H1 (cell line): ENCODE results near the gene AKT1. TPM values are rescaled to one million over a fixed set of nuclear protein-coding genes. Genes with fewer than 3 reads are reported as not detected.

ENCODE experiments used
- CTCF ChIA-PET: fragments of 300-600 bp; sonication (Branson Sonifier 250); formaldehyde crosslinking; loops from one replicate; lab custom pipeline; 2021; ENCODE audit not compliant: partially characterized antibody; lab: Charles Lee
- POLR2A ChIA-PET: fragments of 300-600 bp; sonication (Branson Sonifier 250); formaldehyde crosslinking; loops from one replicate; lab custom pipeline; 2021; ENCODE audit warnings: inconsistent platforms; ENCODE audit not compliant: partially characterized antibody; lab: Charles Lee
- DNase-seq, 2 experiments: peaks; one replicate each; pipeline versions ENCODE4 v3.0.0 to v3.0.0-alpha.2; 2010 to 2022; ENCODE audit warnings: low spot score in 2 of 2, low read depth in 1 of 2, mixed read lengths in 1 of 2
- FAIRE-seq: peaks from 2 replicates; lab custom pipeline; 2011; peaks lifted over from hg19 to GRCh38; lab: Jason Lieb, UNC
- H2AFZ ChIP-seq: 2 replicates; pipeline ENCODE4 v1.8.1; 2012; ENCODE audit warnings: low read length, inconsistent platforms
- H2AK5ac ChIP-seq: 2 replicates; pipeline ENCODE4 v1.6.1; 2013; ENCODE audit warnings: low read depth, low read length
- H2BK120ac ChIP-seq: replicated peaks from 2 replicates; pipeline ENCODE3; 2013; ENCODE audit warnings: low read depth, low read length, inconsistent platforms
- H2BK12ac ChIP-seq: 2 replicates; pipeline ENCODE4 v1.6.1; 2013; ENCODE audit warnings: low read depth, low read length
- H2BK15ac ChIP-seq: 2 replicates; pipeline ENCODE4 v1.6.1; 2013; ENCODE audit warnings: low read length
- H2BK20ac ChIP-seq: 2 replicates; pipeline ENCODE4 v1.6.1; 2013; ENCODE audit warnings: low read length
- H2BK5ac ChIP-seq: 2 replicates; pipeline ENCODE4 v1.6.1; 2013; ENCODE audit warnings: low read depth, low read length
- H3K14ac ChIP-seq: 2 replicates; pipeline ENCODE4 v1.6.1; 2013; ENCODE audit warnings: inconsistent platforms; ENCODE audit not compliant: insufficient read length
- H3K18ac ChIP-seq: 2 replicates; pipeline ENCODE4 v1.6.1; 2013; ENCODE audit warnings: low read length; ENCODE audit errors: extremely low read depth
- H3K23ac ChIP-seq: 2 replicates; pipeline ENCODE4 v1.6.1; 2013; ENCODE audit warnings: inconsistent platforms; ENCODE audit not compliant: insufficient read length
- H3K23me2 ChIP-seq: 2 replicates; pipeline ENCODE4 v1.6.1; 2013; ENCODE audit warnings: low read depth, low read length
- H3K27ac ChIP-seq: 2 replicates; pipeline ENCODE4 v1.6.1; 2011; ENCODE audit warnings: low read depth, low read length, inconsistent platforms
- H3K27me3 ChIP-seq, 4 experiments: replicated peaks in 1 of 4; 1 replicate in 1 of 4; 2 replicates in 3 of 4; pipeline versions ENCODE4 v1.6.1 to v1.8.1; 2011 to 2013; ENCODE audit warnings: low read length in 3 of 4, mild to moderate bottlenecking in 3 of 4, inconsistent platforms in 2 of 4, mixed read lengths in 2 of 4, moderate library complexity in 1 of 4; ENCODE audit not compliant: control insufficient read depth in 3 of 4, insufficient read depth in 3 of 4; ENCODE audit errors: extremely low read depth in 1 of 4
- H3K36me3 ChIP-seq, 4 experiments: 2 replicates each; pipeline versions ENCODE4 v1.6.1 to v1.8.1; 2011 to 2013; ENCODE audit warnings: mild to moderate bottlenecking in 4 of 4, low read length in 3 of 4, moderate library complexity in 2 of 4, control low read depth in 1 of 4, inconsistent platforms in 1 of 4; ENCODE audit not compliant: insufficient read depth in 4 of 4, control insufficient read depth in 2 of 4
- H3K4ac ChIP-seq: replicated peaks from 2 replicates; pipeline ENCODE3; 2013; ENCODE audit warnings: low read length, low read depth, mixed read lengths, inconsistent platforms; ENCODE audit not compliant: insufficient read length
- H3K4me1 ChIP-seq, 4 experiments: replicated peaks in 1 of 4; 1 replicate in 1 of 4; 2 replicates in 3 of 4; pipeline versions ENCODE4 v1.6.1 to v1.8.1; 2011 to 2013; ENCODE audit warnings: low read length in 3 of 4, inconsistent platforms in 2 of 4, mixed read lengths in 1 of 4; ENCODE audit not compliant: insufficient read depth in 4 of 4, control insufficient read depth in 3 of 4
- H3K4me2 ChIP-seq, 2 experiments: 2 replicates each; pipeline versions ENCODE4 v1.6.1 to v1.8.1; 2011 to 2013; ENCODE audit warnings: low read depth in 2 of 2, low read length in 2 of 2, control low read depth in 1 of 2, inconsistent platforms in 1 of 2, mild to moderate bottlenecking in 1 of 2; ENCODE audit not compliant: insufficient read depth in 1 of 2
- H3K4me3 ChIP-seq, 4 experiments: fragments of 200-600, 300-600 bp in 1 of 4; sonication (generic), shearing (Covaris generic), sonication (Bioruptor Twin) in 1 of 4; 2 replicates each; pipeline versions ENCODE4 v1.5.1 to v1.8.1; 2011 to 2016; ENCODE audit warnings: low read length in 4 of 4, low read depth in 3 of 4, control low read depth in 2 of 4, inconsistent platforms in 2 of 4, mild to moderate bottlenecking in 2 of 4, mixed read lengths in 1 of 4, moderate library complexity in 1 of 4; ENCODE audit not compliant: insufficient read depth in 2 of 4; ENCODE audit errors: extremely low read depth in 1 of 4
- H3K56ac ChIP-seq: replicated peaks from 2 replicates; pipeline ENCODE3; 2013; ENCODE audit warnings: low read depth, mild to moderate bottlenecking, mixed read lengths, low read length, inconsistent platforms; ENCODE audit not compliant: insufficient read length
- H3K79me1 ChIP-seq: 2 replicates; pipeline ENCODE4 v1.6.1; 2013; ENCODE audit warnings: low read depth, low read length, control low read depth
- H3K79me2 ChIP-seq, 2 experiments: 2 replicates each; pipeline versions ENCODE4 v1.6.1 to v1.8.1; 2012 to 2013; ENCODE audit warnings: low read length in 2 of 2, mild to moderate bottlenecking in 2 of 2, inconsistent platforms in 1 of 2; ENCODE audit not compliant: insufficient read depth in 2 of 2, control insufficient read depth in 1 of 2
- H3K9ac ChIP-seq, 4 experiments: replicated peaks in 1 of 4; 1 replicate in 1 of 4; 2 replicates in 3 of 4; pipeline versions ENCODE4 v1.6.1 to v1.8.1; 2011 to 2013; ENCODE audit warnings: low read depth in 3 of 4, low read length in 3 of 4, control low read depth in 2 of 4, mild to moderate bottlenecking in 2 of 4, moderate library complexity in 2 of 4, inconsistent platforms in 1 of 4; ENCODE audit errors: extremely low read depth in 1 of 4
- H3K9me3 ChIP-seq, 2 experiments: 2 replicates each; pipeline versions ENCODE4 v1.6.1 to v1.8.1; 2012 to 2013; ENCODE audit warnings: mild to moderate bottlenecking in 2 of 2, moderate library complexity in 2 of 2, control low read depth in 1 of 2, inconsistent platforms in 1 of 2, low read depth in 1 of 2, low read length in 1 of 2, mixed read lengths in 1 of 2; ENCODE audit not compliant: insufficient read depth in 2 of 2
- H4K20me1 ChIP-seq, 2 experiments: replicated peaks in 1 of 2; 2 replicates each; pipeline versions ENCODE3 to v1.8.1; 2011 to 2013; ENCODE audit warnings: inconsistent platforms in 2 of 2, low read length in 2 of 2, mild to moderate bottlenecking in 1 of 2; ENCODE audit not compliant: insufficient read depth in 2 of 2, control insufficient read depth in 1 of 2
- H4K5ac ChIP-seq: 2 replicates; pipeline ENCODE4 v1.6.1; 2013; ENCODE audit warnings: low read length, low read depth, mixed read lengths, inconsistent platforms; ENCODE audit not compliant: insufficient read length
- H4K8ac ChIP-seq: 2 replicates; pipeline ENCODE4 v1.8.0; 2013; ENCODE audit warnings: mild to moderate bottlenecking, moderate library complexity, low read length, inconsistent platforms; ENCODE audit not compliant: insufficient read depth; ENCODE audit errors: extremely low read depth
- H4K91ac ChIP-seq: replicated peaks from 2 replicates; pipeline ENCODE3; 2013; ENCODE audit warnings: low read length, mixed read lengths, inconsistent platforms; ENCODE audit not compliant: insufficient read length
- CHD1 ChIP-seq: IDR thresholded peaks from 2 replicates; pipeline ENCODE4 v1.6.1; 2012; ENCODE audit warnings: low read depth, low read length, improper control_type of control experiment
- CREB1 ChIP-seq: IDR thresholded peaks from 2 replicates; pipeline ENCODE4 v1.6.1; 2012; ENCODE audit warnings: inconsistent platforms
- CTCF ChIP-seq, 3 experiments: IDR thresholded peaks; 1 replicate in 2 of 3; 2 replicates in 1 of 3; pipeline versions ENCODE4 v1.5.1 to v1.6.1; 2011; ENCODE audit warnings: low read length in 3 of 3, mild to moderate bottlenecking in 3 of 3, inconsistent platforms in 2 of 3, low read depth in 1 of 3, moderate library complexity in 1 of 3; ENCODE audit not compliant: insufficient read depth in 1 of 3; ENCODE audit errors: control extremely low read depth in 1 of 3
- EP300 ChIP-seq, 2 experiments: IDR thresholded peaks; 1 replicate in 1 of 2; 2 replicates in 1 of 2; pipeline ENCODE4 v1.6.1; 2011 to 2012; ENCODE audit warnings: low read depth in 2 of 2, low read length in 2 of 2, mild to moderate bottlenecking in 2 of 2, borderline replicate concordance in 1 of 2, inconsistent platforms in 1 of 2, moderate library complexity in 1 of 2
- RAD21 ChIP-seq, 2 experiments: IDR thresholded peaks in 1 of 2; conservative IDR thresholded peaks in 1 of 2; 2 replicates each; pipeline ENCODE4 v1.6.1; 2011; ENCODE audit warnings: low read depth in 2 of 2, low read length in 2 of 2, improper control_type of control experiment in 1 of 2, inconsistent platforms in 1 of 2, mild to moderate bottlenecking in 1 of 2, moderate library complexity in 1 of 2
- TCF12 ChIP-seq: IDR thresholded peaks from 2 replicates; pipeline ENCODE4 v1.6.1; 2011; ENCODE audit warnings: low read depth, mild to moderate bottlenecking, low read length
- WGBS, 2 experiments: shearing (Covaris generic) in 1 of 2; methylation state at CpG; one replicate each; pipeline versions ENCODE4 v1.1.6 to v1.1.7; 2013 to 2015; ENCODE audit warnings: low lambda C conversion rate in 2 of 2, mixed read lengths in 2 of 2, inconsistent platforms in 1 of 2, low coverage in 1 of 2, missing lambda C conversion rate in 1 of 2; ENCODE audit not compliant: insufficient replicate concordance in 2 of 2, insufficient coverage in 1 of 2, insufficient read length in 1 of 2; ENCODE audit errors: extremely low coverage in 1 of 2, missing lambda C conversion rate in 1 of 2; 5-methylcytosine and 5-hydroxymethylcytosine counted together
- polyA plus RNA-seq, 7 experiments: library from polyadenylated mRNA; depleted of rRNA in 3 of 7; stranded (reverse) in 5 of 7; unstranded in 2 of 7; fragments of >200 nt in 5 of 7; fragments of 200-250 nt in 2 of 7; gene quantifications; 1 replicate in 5 of 7; 2 replicates in 1 of 7; 4 replicates in 1 of 7; pipeline versions ENCODE4 v1.2.1 to v1.2.3, GENCODE V29; 2011 to 2013; ENCODE audit warnings: missing spikeins in 2 of 7, mixed read lengths in 2 of 7
- total RNA-seq: library from RNA; stranded (reverse); fragmentation: NEBNext Ultra II Directional; extraction: Animal tissue kit (Norgen Biotek cat#: 25700); gene quantifications from 2 replicates; pipeline ENCODE4 v1.2.1, GENCODE V29; 2021
- TF ChIP-seq, protein P1 (sequence below): IDR thresholded peaks from 2 replicates; pipeline ENCODE4 v1.6.1; 2012; ENCODE audit warnings: inconsistent platforms

AKT1 gene
- total and polyA plus RNA-seq, 2 of the 8 experiments (the other 6 are each of a cell fraction or from before 2014, with no cell fraction given), result 68.1 to 71.5 TPM

DNA sequence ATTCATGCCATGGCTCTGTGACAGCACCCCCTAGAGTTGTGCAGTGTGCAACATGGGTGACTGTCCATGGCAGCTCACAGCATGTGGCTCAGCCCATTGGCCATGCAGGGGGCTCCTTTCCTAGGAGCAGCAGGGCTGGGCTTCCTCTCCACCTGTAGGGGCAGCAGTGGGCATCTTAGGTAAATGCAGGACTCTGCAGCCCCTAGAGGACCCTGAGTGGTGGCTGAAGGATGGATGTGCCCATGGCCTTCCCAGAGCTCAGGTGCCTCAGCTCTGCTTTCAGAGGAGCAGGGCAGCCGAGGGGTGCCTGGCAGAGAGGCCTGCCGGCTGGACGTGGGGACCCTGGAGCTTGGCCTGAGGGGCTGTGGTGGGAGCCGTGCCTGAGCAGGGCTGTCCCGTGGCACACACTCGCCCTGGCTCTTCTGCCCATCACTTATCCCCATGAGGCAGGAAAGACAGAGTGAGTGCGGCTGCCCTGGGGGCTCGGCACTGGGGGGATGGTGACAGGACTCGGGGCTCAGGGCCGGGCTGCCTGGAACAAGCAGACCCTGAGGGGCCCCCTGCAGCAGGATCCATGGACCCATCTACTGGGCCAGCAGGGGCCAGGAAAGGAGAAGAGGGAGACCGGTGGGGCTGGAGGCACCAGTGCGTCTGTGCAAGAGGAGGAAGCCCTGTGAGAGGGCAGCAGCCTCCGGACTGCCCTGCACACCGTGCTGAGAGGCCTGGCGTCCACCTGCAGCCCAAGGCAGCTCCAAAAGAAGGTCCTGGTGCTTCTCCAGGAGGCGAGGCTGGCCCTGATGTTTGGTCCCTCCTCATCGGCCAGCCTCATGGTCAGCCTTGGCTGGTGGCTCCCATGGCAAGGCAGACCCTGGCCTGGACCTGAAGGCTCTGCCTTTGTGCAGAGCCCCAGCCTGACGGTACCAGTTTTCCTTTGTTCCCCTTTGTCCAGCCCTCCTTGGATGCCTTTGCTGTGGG is 63.9 kb downstream of the AKT1 start:
- H2AFZ ChIP-seq, result no peak overlapping the region
- H3K23me2 ChIP-seq, result no peaks in the 10 kb centered on the region
- H4K5ac ChIP-seq, result no peak overlapping the region
- H3K4me1 ChIP-seq, result no peaks in the 10 kb centered on the region; a peak in 2 of 7 replicates
- H2BK20ac ChIP-seq, result no peak overlapping the region
- H3K9ac ChIP-seq, result no peak overlapping the region
- H3K79me2 ChIP-seq, result no peaks in the 10 kb centered on the region
- no peak overlapping the region for H2BK15ac ChIP-seq
- H3K18ac ChIP-seq, result no peak overlapping the region
- H2BK12ac ChIP-seq, result no peak overlapping the region
- no peak overlapping the region for H2BK120ac ChIP-seq
- H4K8ac ChIP-seq, result no peak overlapping the region
- no peak for DNase-seq
- no peak overlapping the region for H3K4ac ChIP-seq
- peaks cover 0 to 7% of the 10 kb centered on the region in 2 experiments for H4K20me1 ChIP-seq
- WGBS, 2 experiments, result 87% methylated on average over 18 of the region's 18 CpGs; no CpG with 5 or more reads in 1 of the 2 experiments
- ChIA-PET CTCF (interaction anchor here (0.7 to 3.3 kb wide), 19 partner anchors 9 to 138 kb away, joined by 3 to 18 read pairs (median 4); partner anchors contain the start of gene SIVA1), POLR2A (interaction anchor here (1.2 to 1.6 kb wide), 3 partner anchors 9 to 21 kb away, joined by 3 to 4 read pairs (median 3); no protein-coding TSS in a partner anchor)
- no peak overlapping the region; the same call in 1 of the 2 replicates for H2BK5ac ChIP-seq
- no peak overlapping the region for H3K4me3 ChIP-seq
- H3K14ac ChIP-seq, result no peak overlapping the region
- no peak for FAIRE-seq
- H3K27ac ChIP-seq, result no peak overlapping the region
- no peak overlapping the region for H2AK5ac ChIP-seq
- no peaks in the 10 kb centered on the region for H3K9me3 ChIP-seq
- H4K91ac ChIP-seq, result no peak overlapping the region
- no peaks in the 10 kb centered on the region for H3K36me3 ChIP-seq
- H3K27me3 ChIP-seq, result peaks cover 0 to 5% (median 2%) of the 10 kb centered on the region in 4 experiments; a peak in 2 of 7 replicates
- H3K4me2 ChIP-seq, result no peak overlapping the region
- H3K56ac ChIP-seq, result no peak overlapping the region
- H3K23ac ChIP-seq, result no peak overlapping the region
- no peaks in the 10 kb centered on the region for H3K79me1 ChIP-seq
- TF ChIP-seq RAD21 (IDR thresholded peaks at IDR 0.05 in 1 of 2, conservative IDR thresholded peaks at IDR 0.05 in 1 of 2; ENCODE audit: low read depth in 2 of 2, low read length in 2 of 2) (peak; percentile 38 to 62), CHD1 (no peak), CTCF (IDR thresholded peaks at IDR 0.05; ENCODE audit: control extremely low read depth in 1 of 3, insufficient read depth in 1 of 3, low read depth in 1 of 3, low read length in 3 of 3) (peak in 2 of 3 experiments; percentile 95 to 98; a peak in 3 of 4 replicates), CREB1 (no peak), EP300 (IDR thresholded peaks at IDR 0.05; ENCODE audit: borderline replicate concordance in 1 of 2, low read depth in 2 of 2, low read length in 2 of 2) (0 out of 3 replicates have a peak, but pooled peaks of 1 of the 2 experiments have one; percentile 13), TCF12 (no peak)
- TF ChIP-seq, protein P1, sequence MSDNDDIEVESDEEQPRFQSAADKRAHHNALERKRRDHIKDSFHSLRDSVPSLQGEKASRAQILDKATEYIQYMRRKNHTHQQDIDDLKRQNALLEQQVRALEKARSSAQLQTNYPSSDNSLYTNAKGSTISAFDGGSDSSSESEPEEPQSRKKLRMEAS, result peak; percentile 50
